Measurements from ENCODE around the gene PTPRC.

GRCh38 chr1:198708761-198709525 is 70.1 kb downstream of the PTPRC start:
- TF ChIP-seq POLR2A (IDR thresholded peaks at IDR 0.05; ENCODE audit: low read depth, low read length) (no peak), POLR2AphosphoS5 (IDR thresholded peaks at IDR 0.05; ENCODE audit: low read depth, low read length) (no peak)

Data from GM12892 (cell line).